Osteocyte (in vitro differentiated cells): Measurements from ENCODE around the gene SAP25. TPM values are rescaled to one million over a fixed set of nuclear protein-coding genes. Genes with fewer than 3 reads are reported as not detected.
A peak's percentile ranks its signal among the peaks of the same experiment; 100 is the strongest.
"Not testable (repeated sequence)": the region's sequence is repeated elsewhere in the genome, so short reads cannot be mapped to it uniquely, and the experiment has no call there.

Experiments used
- DNase-seq: peaks from one replicate; pipeline ENCODE4 v3.0.0; 2021; ENCODE audit warnings: mixed read lengths; ENCODE audit not compliant: unreplicated experiment; ENCODE audit errors: extremely low spot score
- H3K27ac Mint-ChIP-seq: one replicate; pipeline ENCODE4 v1.8.0; 2021; ENCODE audit warnings: mild to moderate bottlenecking, mixed read lengths; ENCODE audit not compliant: unreplicated experiment
- H3K27me3 Mint-ChIP-seq: one replicate; pipeline ENCODE4 v1.8.0; 2021; ENCODE audit warnings: mixed read lengths; ENCODE audit not compliant: unreplicated experiment
- H3K36me3 Mint-ChIP-seq: one replicate; pipeline ENCODE4 v1.8.0; 2021; ENCODE audit warnings: mixed read lengths; ENCODE audit not compliant: unreplicated experiment
- H3K4me1 Mint-ChIP-seq: one replicate; pipeline ENCODE4 v1.8.0; 2021; ENCODE audit warnings: mixed read lengths; ENCODE audit not compliant: unreplicated experiment
- H3K4me3 Mint-ChIP-seq: one replicate; pipeline ENCODE4 v1.8.0; 2021; ENCODE audit warnings: mild to moderate bottlenecking, moderate library complexity, mixed read lengths; ENCODE audit not compliant: unreplicated experiment
- H3K9me3 Mint-ChIP-seq: one replicate; pipeline ENCODE4 v1.8.0; 2021; ENCODE audit warnings: mixed read lengths; ENCODE audit not compliant: unreplicated experiment
- CTCF ChIP-seq: fragments of 200-600 bp; sonication (generic); IDR thresholded peaks from 2 replicates; pipeline ENCODE4 v1.5.0; 2021; ENCODE audit warnings: antibody characterized with exemption, mild to moderate bottlenecking, moderate library complexity
- total RNA-seq: library from RNA; stranded (reverse); gene quantifications from 2 replicates; pipeline ENCODE4 v1.2.1, GENCODE V29; 2021

SAP25 gene
- total RNA-seq, 1 donor from 2014 or later, result 1.5 TPM

GRCh38 chr7:100567031-100567730, 6.5 kb downstream of the SAP25 start:
- H3K27me3 Mint-ChIP-seq, result no peaks in the 10 kb centered on the region
- H3K4me1 Mint-ChIP-seq, result peaks cover 19% of the 10 kb centered on the region
- no peak for DNase-seq
- H3K36me3 Mint-ChIP-seq, result no peaks in the 10 kb centered on the region
- H3K9me3 Mint-ChIP-seq, result no peaks in the 10 kb centered on the region
- no peak overlapping the region for H3K4me3 Mint-ChIP-seq
- TF ChIP-seq CTCF, result no peak
- H3K27ac Mint-ChIP-seq, result no peak overlapping the region

- Mint-ChIP-seq H3K9me3 (no peaks in the 10 kb centered on the region), H3K36me3 (no peaks in the 10 kb centered on the region), H3K4me1 (peaks cover 15% of the 10 kb centered on the region), H3K27ac (no peak overlapping the region), H3K27me3 (no peaks in the 10 kb centered on the region), H3K4me3 (no peak overlapping the region)
- DNase-seq, result no peak
- no peak for TF ChIP-seq CTCF
Measured at GRCh38 chr7:100566018-100566531, 7.6 kb downstream of the SAP25 start.

GRCh38 chr7:100565133-100565571, 8.5 kb downstream of the SAP25 start:
- H3K27me3 Mint-ChIP-seq, result no peaks in the 10 kb centered on the region
- H3K4me1 Mint-ChIP-seq, result peaks cover 11% of the 10 kb centered on the region
- no peaks in the 10 kb centered on the region for H3K9me3 Mint-ChIP-seq
- no peak for TF ChIP-seq CTCF
- H3K4me3 Mint-ChIP-seq, result no peak overlapping the region
- DNase-seq, result no peak
- no peaks in the 10 kb centered on the region for H3K36me3 Mint-ChIP-seq
- no peak overlapping the region for H3K27ac Mint-ChIP-seq

GRCh38 chr7:100564405-100564804, 9.3 kb downstream of the SAP25 start:
- not testable (repeated sequence) for H3K4me1 Mint-ChIP-seq, H3K27me3 Mint-ChIP-seq, H3K36me3 Mint-ChIP-seq

GRCh38 chr7:100563809-100564400, 9.8 kb downstream of the SAP25 start:
- H3K27me3 Mint-ChIP-seq, result no peaks in the 10 kb centered on the region
- H3K36me3 Mint-ChIP-seq, result no peaks in the 10 kb centered on the region
- peak; percentile 93 for TF ChIP-seq CTCF
- no peaks in the 10 kb centered on the region for H3K9me3 Mint-ChIP-seq
- H3K4me3 Mint-ChIP-seq, result no peak overlapping the region
- peaks cover 7% of the 10 kb centered on the region for H3K4me1 Mint-ChIP-seq
- peak; percentile 92 for DNase-seq
- H3K27ac Mint-ChIP-seq, result no peak overlapping the region

More at GRCh38 chr7:100564405-100564804, 9.3 kb downstream of the SAP25 start:
- H3K4me3 Mint-ChIP-seq, H3K9me3 Mint-ChIP-seq, H3K27ac Mint-ChIP-seq, DNase-seq: not testable (repeated sequence)
